HG02938 (cell line): ENCODE measurements around the gene GNAL.

Experiments used
- ATAC-seq: cut with Tn5 transposase; IDR thresholded peaks from one replicate; pipeline ENCODE4 v1.9.1; 2021; ENCODE audit warnings: mild to moderate bottlenecking, moderate library complexity; ENCODE audit not compliant: unreplicated experiment

GNAL gene

DNA sequence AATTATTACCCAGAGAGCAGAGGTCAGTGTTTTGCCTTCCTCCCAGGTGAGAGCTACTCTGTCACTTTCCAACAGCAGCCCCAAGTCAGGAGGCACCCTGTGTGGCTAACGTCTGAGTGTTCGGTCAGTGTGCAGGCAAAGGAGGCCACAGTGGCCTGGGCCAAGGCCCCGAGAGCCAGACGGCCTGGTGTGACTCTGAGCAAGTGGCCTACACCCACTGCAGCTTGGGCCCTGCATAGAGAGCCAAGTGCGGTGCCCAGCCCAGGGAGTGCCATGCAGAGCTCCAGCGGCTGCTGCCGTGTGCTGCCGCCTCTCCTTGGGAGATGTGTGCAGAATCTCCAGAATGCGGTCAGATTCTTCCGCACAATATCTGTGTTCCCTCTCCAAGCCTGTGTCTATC lies 70.4 kb downstream of the GNAL start:
- no peak for ATAC-seq

- ATAC-seq: no peak
These were observed 71.6 kb downstream of the GNAL start for GRCh38 chr18:11760498-11761167.

DNA sequence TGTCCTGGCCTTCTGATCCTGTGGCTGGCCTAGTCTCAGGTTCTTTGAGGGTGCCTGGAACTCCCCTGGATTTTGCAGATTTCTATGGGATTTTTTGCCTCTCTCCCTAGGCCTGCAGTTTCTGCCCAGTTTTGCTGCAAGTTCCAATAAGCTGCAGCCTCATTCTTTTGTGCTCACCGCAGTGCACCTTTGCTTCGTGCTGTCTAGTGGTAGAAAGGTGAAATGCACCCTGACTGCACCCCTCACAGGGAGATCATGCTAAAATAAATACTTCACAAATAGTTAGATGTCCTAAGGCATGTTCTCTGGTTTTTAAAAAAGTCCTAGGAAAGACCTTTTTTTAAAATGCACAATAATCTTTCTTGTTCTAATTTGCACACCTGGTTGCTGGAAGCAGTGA lies 72.5 kb downstream of the GNAL start:
- ATAC-seq: no peak

- no peak for ATAC-seq
These were observed 73.4 kb downstream of the GNAL start for GRCh38 chr18:11762429-11762828.

DNA sequence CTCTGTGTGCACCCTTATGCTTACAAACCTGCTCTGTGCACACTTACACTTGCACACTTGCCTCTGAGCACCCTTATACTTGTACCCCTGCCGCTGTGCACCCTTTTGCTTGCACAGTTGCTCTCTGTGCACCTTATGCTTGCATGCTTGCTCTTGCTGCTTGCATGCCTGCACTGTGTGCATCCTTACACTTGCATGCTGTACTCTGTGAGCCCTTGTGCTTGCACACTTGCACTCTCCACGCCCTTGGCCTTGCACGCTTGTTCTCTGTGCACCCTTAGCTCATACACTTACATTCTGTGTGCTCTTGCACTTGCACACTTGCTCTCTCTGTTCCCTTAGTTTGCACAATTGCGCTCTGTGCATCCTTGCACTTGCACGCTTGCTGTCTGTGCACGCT lies 78.3 kb downstream of the GNAL start:
- ATAC-seq: no peak

- no peak for ATAC-seq
These were observed 78.9 kb downstream of the GNAL start for GRCh38 chr18:11767935-11768334.

- no peak for ATAC-seq
These were observed 86.5 kb downstream of the GNAL start for GRCh38 chr18:11775436-11776174.

DNA sequence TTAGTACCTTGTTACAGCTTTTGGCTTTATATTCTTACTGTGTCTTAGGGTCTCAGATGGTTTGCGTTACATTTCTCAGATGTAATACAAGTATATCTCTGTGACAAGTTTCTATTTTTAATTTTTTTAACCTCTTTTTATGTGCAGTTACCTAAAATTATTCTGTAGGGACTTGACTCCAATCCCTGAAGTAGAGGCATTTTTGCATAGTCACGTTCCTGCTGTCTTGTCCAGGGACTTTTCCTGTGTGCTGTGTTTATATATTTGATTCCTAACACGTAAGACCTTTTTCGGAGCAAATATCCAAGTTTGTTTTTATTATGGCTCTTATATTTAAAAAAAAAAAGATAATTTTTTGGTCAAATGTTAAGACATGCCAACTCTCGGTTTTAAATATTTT lies 91.0 kb downstream of the GNAL start:
- no peak for ATAC-seq

DNA sequence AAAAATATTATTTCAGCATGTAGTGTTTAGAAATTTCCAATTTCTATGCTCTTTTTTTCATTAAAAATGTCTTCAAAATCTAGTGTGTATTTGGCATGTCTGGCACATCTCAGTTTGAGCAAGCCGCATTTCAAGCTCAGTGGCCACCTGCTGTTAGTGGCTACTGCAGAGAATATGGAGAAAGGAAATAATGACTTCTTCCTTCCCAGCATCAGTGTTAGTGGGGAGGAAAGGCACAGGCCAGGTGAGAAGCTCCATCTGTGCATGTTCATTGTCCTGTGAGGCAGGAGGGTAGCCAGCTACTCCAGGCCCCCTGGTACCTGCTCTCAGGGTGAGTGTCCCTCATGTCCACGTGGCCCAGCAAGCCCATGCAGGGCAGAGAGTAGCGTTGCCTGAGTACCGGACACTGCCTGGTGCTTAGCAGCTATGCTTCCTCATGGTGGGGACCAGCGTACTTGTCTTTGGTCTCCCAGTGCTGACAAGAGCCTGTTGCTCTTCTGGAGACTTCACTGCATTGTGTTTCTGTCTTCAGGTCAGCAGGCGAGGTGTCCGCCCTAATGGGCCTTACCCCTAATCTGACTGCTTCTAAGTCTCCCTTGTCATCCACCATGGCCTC lies 94.8 kb downstream of the GNAL start:
- no peak for ATAC-seq

DNA sequence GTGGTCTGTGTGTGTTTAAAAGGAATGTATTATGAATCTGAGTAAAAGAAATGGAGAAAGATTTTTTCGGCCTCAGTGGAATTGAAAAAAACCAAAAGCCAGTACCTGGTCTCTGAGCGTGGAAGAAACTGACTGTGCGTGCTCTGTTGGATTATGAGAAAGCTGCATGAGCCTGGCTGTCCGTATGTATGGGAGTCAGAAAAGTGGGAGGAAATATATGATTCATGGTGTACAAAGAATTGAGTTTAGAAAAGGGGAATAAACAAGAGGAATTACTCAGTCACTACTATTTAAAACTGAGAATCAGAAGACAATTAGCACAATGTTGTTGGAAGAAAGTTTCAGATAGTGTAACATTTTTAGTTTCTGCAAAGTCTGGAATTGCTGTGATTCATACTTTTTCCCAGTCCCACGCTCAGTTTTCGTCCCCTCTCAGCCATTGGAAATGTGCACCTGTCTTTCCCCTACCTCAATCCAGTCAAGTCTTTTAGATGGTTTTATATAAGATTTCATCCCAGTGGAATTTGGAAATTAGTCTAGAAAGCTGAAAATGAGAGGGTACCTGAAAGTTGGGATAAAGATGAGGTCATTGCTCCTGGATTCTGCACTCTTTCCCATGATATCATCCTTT lies 95.7 kb downstream of the GNAL start:
- ATAC-seq: no peak

- ATAC-seq: no peak
These were observed 96.5 kb downstream of the GNAL start for GRCh38 chr18:11785444-11786055.

DNA sequence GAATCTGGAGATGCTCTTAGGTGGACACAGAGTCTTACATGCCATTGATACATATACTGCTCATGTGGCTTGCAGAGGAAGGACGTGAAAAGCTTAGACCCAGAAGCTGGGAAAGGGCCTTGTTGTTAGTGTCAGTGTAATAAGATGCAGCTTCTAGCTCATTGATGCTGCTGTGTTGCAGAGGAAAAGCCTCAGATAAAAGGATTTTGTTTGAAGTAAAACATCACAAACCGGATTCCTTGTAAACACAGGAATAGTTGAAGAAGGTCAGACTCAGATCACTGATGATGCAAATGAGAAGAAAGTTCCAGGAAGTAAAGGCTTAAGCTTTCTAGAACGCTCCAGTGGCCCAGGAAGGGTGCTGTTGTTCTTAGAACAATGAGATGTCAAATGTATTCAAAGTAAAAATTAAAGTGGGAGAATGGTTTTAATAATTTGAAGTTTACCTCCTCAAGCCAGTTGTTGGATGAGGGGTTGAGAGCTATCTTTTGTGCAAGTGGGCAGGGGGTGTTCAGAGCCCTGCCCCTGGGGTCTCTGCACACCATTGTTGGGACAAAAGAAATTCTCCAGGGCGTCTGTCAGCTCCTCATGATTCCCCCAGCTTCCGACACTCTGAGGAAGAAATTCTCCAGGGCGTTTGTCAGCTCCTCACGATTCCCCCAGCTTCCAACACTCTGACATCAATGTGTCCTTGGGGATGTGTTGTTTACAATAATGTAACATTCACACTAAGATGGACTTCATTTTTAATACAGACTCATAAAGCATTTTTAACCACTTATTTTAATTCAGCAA lies 100.8 kb downstream of the GNAL start:
- ATAC-seq: no peak

GRCh38 chr18:11791131-11791530 lies 102.1 kb downstream of the GNAL start:
- no peak for ATAC-seq

DNA sequence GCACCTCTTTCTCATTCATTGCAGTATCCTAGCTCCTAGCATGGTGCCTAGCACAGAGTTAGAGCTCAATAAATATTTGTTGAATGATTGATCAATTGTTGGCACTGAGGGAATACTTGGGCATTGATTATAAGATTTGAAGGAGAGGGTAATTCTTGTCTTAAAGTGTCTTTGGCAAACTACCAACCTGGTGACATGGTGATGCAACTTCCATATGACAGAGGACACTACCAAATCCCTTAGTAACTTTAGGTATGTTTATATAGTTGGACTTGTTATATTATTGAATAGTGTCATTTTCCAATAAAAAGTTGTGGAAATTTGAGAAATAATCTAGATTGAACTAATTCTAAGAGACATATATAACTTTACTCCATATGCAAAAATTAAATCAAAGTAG lies 103.6 kb downstream of the GNAL start:
- no peak for ATAC-seq

DNA sequence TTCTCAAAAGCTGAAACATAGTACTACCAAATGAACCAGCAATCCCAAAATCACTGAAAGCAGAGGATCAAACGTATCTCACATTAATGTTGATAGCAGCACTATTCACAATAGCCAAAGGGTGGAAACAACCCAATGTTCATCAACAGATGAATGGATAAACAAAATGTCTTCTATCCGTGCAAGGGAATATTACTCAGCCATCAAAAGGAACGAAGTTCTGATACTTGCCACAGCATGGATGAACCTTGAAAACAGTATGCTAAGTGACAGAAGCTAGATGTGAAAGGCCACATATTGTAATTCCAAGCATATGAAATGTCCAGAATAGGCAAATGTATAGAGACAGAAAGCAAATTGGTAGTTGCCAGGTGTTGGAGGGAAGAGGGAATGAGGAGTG lies 105.1 kb downstream of the GNAL start:
- no peak for ATAC-seq

DNA sequence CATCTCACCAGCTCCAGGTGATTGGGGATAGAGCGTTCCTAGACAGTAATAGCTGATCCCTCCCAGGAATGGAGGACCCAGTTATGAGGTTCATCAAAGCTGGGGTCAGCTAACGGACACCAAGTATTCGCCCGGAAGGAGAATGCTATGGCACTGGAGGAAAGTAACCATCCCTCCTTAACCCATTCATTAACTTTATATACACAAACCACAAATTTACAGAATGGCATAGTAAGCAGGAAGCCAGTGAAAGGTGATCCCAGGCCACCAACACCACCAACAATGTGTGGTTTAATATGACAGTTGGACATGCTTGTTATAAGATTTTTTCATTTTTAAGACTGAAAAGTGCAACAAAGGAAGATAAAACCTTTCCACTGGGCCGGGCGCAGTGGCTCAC lies 106.9 kb downstream of the GNAL start:
- ATAC-seq: no peak

DNA sequence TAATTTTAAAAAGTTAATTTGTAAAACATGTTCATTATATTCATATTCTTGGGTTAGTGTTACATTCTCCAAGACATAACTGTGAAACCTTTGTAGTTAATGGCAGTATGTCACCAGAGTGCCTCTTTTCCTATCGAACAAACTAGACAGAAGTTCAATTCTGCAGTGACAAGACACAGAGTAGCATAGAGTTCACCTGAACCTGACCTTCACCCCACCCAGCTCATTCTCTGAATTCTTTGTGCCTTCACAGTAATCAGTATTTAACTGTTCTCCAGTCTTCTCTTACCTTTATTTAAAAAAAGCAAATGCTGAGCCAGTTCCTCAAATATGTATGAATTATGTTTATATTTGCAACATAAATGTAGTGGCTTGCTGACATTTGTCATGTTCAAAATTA lies 109.2 kb downstream of the GNAL start:
- ATAC-seq: no peak

DNA sequence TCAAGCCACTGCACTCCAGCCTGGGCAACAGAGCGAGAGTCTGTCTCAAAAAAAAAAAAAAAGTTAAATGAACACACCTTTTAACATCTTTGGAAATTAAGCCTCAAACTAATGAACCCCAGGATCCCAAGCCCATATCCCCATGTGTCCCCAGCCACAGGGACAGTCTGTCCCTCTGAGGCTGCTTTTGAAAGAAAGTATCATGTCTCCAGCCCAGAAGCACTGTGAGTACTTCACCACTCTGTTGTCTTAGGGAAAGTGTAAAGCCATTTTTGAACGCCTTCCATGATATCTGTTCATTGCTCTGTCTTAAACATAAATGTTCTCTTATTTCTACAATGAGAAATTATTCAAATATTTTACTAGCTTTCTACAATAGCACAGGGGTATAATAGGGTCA lies 110.0 kb downstream of the GNAL start:
- no peak for ATAC-seq

DNA sequence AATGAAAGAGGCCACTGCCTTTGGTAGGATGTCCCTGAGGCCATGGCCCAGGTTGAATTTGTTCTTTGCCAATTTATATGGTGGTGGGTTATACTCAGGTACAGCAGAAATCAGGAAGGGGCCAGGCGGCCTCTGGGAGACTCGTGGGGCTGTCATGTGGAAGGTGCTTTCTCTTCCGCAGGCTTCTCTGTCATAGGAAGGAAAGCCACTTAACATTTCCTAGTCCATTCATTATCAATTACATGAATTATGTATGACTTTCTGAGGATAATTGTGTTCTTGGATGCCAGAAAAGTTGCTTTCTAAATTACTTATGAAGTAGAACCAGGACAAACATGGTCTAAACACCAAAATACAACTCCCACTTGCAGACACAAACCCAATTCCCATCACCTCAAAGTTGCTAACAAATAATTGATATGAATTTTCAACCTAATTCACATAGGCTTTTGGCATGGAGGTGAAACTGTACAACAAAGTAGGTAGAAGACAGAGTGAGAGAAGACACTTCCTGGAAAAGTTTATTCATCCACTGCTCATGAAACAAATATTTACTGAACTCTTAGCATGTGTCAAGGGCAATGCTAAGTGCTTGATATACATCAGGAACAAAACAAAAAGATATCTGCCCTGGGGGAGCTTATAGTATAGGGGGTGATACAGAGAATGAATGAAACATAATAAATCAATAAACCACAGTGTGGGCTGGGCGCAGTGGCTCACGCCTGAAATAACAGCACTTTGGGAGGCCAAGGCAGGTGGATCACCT lies 111.7 kb downstream of the GNAL start:
- no peak for ATAC-seq

DNA sequence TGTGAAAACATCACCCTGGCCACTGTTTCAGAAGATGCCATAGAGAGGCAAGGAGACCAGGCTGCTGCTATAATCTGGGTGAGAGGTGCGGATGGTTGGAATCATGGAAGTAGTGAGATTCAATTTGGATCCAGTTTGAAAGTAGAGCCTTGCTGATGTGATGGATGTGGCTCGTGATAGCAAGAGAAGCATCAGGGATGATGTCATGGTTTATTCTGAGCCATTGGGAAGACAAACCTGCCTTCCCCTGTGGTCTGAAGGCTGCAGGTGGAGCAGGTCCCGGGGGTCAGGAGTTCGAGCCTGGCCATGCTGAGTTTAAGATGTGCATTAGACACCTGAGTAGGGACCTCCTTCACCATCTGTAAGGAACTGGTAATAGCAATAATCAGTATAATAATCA lies 112.5 kb downstream of the GNAL start:
- ATAC-seq: no peak
